Hippocampal formation (tissue), 2 donors: Measurements from ENCODE around the gene PIP5K1C.
"Not testable (repeated sequence)": the region's sequence is repeated elsewhere in the genome, so short reads cannot be mapped to it uniquely, and the experiment has no call there.

Experiments
- DNase-seq, 2 donors: peaks; one replicate each; lab custom pipeline; 2025; lab: John Stamatoyannopoulos, UW

PIP5K1C gene

DNA sequence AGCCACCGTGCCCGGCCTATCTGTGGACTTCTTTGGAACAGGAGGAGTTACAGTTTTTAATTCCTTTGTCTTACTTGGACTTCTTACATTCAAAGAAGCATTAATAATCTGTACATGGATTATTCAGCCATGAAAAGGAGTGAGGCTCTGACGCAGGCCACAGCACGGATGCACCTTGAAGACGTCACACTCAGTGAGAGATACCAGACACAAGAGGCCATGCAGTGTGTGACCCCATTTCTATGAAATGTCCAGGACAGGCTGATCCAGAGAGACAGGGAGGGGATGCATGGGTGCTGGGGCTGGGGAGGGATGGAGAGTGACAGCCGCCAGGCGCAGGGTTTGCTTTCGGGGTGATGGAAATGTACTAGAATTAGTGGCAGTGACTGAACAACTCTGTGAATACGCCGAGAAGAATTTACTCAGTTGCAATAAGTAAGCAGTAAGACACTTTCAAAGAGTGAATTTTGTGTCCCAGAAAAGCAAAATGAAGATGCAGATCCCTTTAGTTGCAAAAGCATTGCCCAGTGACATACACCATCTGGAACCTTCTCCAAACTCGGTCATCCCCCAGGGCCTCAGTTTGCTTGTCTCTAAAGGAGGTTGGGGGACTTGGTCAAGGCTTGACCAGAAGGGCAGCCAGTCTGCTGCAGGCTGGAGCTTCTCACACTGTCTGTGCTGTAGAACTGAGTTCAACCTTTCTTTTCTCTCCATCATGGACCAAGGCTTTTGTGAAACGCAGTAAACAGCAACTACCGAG lies 25.3 kb downstream of the PIP5K1C start:
- no peak for DNase-seq

- no peak for DNase-seq
Observed at GRCh38 chr19:3673506-3674439, 26.5 kb downstream of the PIP5K1C start.

DNA sequence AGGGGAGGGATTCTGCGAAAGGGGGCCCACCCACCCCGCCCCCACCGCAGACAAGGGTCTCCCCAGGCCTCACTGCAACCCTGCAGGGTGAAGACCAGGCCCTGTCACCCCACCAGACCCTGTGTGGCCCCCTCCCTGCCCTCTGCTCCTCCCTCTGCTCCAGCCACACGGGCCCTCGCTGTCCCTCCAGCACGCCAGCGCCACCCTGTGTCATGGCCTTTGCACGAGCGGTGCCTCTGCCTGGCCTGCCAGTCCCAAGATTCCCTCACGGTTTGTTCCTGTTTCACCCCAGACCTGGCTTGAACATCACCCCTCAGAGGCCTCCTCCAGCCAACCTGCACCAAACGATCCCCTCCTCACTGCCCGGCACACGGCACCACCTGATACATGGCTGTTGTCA lies 27.3 kb downstream of the PIP5K1C start:
- no peak for DNase-seq

DNA sequence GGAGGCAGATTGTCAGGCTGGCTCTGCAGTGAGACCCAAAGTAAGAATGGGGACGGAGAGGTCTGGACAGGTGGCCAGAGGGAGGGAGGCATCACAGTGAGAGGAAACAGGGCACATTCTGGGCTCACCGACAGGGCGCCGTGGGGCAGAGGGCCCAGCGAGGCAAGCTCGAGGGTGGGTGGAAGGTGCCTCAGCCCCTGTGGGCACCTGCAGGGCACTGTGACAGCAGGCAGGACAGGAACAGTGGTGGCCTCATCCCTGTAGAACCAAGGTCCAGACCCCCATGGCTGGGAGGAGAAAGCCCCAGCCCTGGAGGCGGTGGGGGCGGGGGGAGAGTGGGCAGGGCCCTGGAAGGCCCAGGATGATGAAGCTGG lies 27.7 kb downstream of the PIP5K1C start:
- DNase-seq = no peak

DNA sequence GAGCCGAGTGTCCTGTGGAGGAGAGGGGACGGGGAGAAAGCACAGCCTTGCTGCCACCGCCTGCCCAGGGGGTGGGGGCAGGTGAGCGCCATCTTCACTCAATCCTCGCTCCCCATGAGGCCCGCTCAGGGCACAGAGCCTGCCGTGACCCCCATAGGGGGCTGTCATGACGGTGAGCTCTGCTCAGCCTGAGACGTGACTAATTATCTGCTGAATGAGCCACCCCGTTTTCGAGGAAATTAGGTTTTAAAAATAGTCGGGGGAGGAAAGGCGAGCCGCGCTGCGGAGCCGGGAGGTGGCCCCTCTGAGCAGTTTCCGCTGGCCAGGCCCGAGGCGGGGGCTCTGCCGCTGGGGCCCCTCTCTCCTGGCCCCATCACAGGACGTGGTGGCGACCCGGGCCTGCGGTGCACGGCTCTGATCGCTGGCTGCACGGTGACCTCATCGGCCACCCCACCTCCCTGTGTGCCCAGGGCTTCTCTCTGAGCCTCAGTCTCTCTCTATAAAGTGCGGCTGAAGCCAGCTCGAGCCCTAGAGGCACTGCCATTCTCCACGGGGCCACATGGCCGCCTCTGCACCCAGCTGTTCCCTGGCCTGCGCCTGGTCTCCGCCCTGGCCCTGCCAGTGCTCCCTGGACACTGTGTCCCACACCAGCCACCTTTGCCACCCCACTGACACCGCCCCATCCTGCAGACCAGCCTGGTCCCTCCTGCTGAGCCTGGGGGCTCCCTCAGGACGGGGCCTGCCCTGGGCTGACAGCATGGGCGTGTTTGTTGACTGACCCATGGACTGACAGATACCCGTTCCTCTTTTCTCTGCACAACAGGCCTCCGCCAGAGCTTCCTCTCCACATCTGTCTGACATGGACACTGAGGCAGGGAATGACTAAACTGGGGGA lies 28.3 kb downstream of the PIP5K1C start:
- DNase-seq = no peak

GRCh38 chr19:3670796-3671679 lies 29.2 kb downstream of the PIP5K1C start:
- DNase-seq = no peak

- DNase-seq = no peak
Observed at GRCh38 chr19:3669947-3670795, 30.1 kb downstream of the PIP5K1C start.

- no peak for DNase-seq
Observed at GRCh38 chr19:3669082-3669946, 31.0 kb downstream of the PIP5K1C start.

- no peak for DNase-seq
Observed at GRCh38 chr19:3668331-3669081, 31.8 kb downstream of the PIP5K1C start.

GRCh38 chr19:3667766-3668165 lies 32.5 kb downstream of the PIP5K1C start:
- no peak for DNase-seq

DNA sequence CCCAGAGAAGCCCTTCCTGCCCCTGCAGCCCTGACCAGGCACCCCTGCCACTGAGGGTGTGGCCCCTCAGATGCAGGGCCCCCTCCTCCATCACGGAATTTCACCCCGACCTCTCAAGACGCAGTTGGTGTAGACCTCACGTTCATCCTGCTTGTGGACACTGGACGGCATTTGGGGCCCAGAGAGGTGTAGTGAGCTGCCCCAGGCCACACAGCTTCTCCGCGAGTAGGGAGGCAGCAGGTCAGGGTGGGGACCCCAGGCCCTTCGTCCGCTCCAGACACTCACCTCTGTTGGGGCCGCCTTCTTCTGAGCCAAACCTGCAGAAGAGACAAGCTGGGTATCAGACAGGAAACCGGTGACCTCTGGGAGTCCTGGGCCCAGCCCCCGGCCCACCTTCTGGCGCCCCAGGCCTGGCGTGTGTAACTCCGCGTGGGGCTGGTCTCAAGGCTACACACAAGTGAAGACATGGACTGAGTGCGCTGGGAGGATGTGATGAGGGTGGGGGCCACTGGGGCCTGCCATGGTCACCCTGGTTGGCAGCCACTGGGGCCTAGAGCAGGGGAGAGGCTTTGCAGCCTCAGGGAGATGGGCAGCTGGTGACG lies 33.1 kb downstream of the PIP5K1C start:
- no peak for DNase-seq

DNA sequence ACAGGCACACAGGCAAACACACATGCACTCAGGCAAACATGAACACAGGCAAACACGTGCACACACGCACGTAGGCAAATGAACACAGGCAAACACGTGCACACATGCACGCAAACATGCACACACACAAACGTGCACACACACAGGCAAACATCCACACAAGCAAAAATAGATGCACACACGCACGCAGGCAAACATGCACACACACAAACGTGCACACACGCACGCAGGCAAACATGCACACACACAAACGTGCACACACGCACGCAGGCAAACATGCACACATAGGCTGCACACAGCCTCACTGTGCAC lies 33.8 kb downstream of the PIP5K1C start:
- DNase-seq = not testable (repeated sequence)

- peak in 1 of 2 donors; percentile 35 for DNase-seq
Observed at GRCh38 chr19:3665681-3666544, 34.4 kb downstream of the PIP5K1C start.

DNA sequence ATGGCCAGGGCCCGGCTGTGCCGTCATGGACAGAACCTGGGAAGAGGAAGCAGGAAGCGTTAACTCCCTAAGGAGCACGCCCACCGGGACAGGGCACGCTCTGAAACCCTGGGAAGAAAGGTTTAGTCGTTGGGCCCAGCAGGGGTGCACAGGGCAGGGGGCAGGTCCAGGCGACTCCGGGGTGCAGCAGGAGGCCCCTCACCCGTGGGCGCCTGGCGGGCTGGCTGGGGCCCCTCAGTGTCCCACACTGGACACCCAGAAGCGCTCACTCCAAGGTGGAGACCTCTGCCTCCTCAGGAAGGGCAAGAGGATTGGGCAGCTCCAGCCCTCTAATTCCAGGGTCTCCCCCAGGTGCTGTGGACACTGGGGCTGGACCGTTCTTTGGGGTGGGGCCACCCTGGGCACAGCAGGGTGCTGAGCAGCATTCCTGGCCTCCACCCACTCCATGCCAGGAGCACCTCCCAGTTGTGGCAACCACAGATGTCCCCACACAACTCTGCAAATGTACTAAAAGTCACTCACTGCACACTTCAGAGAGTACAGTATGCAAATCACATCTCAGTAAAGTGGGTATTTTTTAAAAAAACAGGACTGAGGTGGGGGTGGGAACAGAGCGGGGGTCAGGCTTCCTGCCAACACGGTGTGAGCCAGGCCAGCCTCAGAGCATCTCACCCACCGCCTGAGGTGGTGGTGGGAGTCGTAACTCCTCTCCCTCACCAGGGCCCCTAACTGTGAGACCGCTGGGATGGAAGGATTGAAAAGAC lies 35.2 kb downstream of the PIP5K1C start:
- DNase-seq = no peak

GRCh38 chr19:3663838-3664237 lies 36.4 kb downstream of the PIP5K1C start:
- no peak for DNase-seq
